Hematopoietic multipotent progenitor cell (in vitro differentiated cells): Measurements from ENCODE around the gene CHI3L1. TPM values are rescaled to one million over a fixed set of nuclear protein-coding genes. Genes with fewer than 3 reads are reported as not detected.
"Not testable (repeated sequence)": the region's sequence is repeated elsewhere in the genome, so short reads cannot be mapped to it uniquely, and the experiment has no call there.

Experiments used
- DNase-seq, 3 donors: peaks; one replicate each; pipeline ENCODE4 v3.0.0-alpha.2; 2011 to 2015; ENCODE audit warnings: low read depth in 2 of 3, low spot score in 2 of 3
- total RNA-seq: library from RNA; depleted of rRNA; stranded (reverse); fragments of >200 nt; gene quantifications from one replicate; pipeline ENCODE4 v1.2.3, GENCODE V29; 2012

CHI3L1 gene
- total RNA-seq = 0.81 TPM

DNA sequence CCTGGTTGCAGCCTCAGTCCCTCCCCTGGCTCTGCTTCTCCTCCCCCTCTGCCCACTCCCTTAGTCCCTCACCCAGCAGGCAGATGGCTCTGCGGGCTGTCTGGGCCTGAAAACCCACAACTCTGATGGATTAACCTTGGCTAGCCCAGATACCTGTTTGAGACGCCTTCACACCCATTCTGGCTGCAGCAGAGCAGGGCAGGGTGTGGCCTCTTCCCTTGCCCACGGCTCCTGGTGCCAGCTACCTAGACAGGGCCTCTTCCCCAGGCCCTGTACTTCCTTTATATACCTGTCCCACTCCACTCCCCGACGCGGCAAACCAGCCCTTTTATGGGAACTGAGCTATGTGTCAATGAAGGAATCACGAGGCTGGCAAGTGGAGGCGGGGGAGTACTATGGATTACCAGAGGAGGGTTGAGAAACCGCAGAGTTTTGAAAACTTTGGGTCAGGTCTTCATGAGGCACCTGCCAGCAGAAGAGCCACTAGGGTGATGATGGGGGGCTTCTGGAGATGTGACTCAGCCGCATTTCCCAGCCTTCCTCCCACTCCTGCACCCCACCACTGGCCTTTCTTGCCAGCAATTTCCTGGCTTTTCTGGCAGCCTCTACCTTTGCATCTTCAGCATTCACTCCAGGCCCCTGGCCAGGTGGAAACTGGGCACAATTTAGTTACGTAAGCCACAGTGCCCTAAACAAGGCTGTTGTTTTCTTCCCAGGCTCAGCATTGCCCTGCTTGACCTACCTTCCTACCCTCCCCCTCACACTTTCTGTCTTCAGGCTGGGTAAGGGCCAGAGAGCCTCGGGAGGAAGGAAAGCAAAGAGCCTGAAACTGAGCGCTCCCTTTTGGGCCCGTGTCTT, at the start of gene CHI3L1:
Gene CHI3L1 (minus strand): TSS at position 259 of the 858 bp plus-strand sequence. CDS start 81 bp downstream, at position 178.
- DNase-seq = no peak

GRCh38 chr1:203234901-203235300, 48.4 kb upstream of the CHI3L1 start:
- not testable (repeated sequence) for DNase-seq

GRCh38 chr1:203229471-203230135, 43.1 kb upstream of the CHI3L1 start, which contains the start of gene CHIT1:
Gene CHIT1, minus strand, starts transcription at chr1:203229673. Its CDS starts 37 bp downstream, at chr1:203229636.
- DNase-seq = no peak

DNA sequence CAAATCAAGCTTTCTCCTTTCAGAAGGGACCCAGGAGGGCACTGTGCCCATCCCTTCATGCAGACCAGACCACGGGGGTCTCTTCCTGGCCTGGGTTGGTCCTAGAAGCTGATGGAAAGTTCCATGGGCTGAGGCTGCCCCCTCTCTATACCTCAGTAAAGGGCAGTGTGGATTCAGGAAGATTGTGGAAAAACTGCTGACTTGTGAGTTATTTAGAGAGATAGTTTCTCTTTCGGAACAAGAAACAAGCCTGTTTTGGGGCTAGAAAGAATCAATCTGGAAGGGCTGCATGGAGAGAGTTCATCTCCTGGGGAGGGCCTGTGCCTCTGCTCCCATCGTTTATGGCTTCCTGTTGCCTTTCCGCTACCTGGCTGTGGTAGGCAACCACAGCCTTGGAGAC, 42.2 kb upstream of the CHI3L1 start:
- DNase-seq = no peak

- DNase-seq = no peak
Observed at GRCh38 chr1:203227371-203228083, 41.0 kb upstream of the CHI3L1 start.

DNA sequence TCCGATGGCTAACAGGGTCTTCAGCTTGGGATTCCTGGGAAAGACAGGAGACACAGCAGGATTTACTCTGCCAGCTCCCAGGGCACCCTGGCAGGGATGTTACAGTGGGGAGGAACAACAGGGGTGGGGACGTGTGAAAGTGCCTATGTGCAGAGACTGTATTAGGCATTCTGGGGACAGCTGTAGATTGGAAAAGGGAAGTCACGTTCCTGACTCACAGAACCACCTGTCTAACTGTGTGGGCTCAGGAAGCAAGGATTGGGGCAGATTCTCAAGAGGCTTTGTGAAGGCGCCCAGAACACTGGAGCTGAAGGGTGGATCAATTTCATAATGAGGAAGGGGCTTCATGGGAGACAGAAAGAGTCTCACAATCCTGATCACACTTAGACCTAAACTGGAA, 38.6 kb upstream of the CHI3L1 start:
- peak in 2 of 3 donors; percentile 18 to 21 for DNase-seq

DNA sequence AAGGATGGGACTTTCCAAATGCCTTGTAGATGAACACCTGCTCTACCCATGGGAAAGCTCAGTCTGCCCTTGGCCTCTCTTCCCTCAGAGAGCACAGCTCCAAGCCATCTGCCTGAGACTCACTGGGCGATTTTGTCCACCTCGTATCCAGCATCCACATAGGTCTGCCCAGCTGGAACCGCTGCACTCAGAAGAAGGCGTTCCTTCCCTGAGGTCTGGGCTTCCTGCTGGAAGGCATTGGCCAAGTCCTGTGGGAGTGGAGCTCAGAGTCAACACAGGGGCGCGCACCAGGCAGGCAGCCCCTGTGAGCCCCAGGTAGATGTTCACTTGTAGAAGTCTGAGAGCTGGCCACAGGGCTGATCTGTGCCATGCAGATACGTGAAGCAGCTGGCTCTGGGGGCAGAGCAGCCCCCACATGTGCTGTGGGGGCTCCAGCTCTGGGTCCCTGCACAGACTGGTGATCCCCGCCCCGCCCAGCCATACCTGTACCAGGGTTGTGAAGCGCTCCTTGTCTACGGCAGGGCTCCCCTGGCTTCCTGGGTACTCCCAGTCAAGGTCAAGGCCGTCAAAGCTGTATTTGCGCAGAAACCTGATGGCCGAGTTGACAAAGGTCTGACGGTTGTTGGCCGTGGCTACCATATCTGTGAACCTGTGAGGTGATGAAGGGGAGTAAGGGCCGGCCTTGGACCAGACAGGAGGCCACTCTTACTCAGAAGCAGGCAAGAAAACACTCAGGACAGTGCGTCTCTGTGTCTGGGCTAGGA, 36.7 kb upstream of the CHI3L1 start:
- no peak for DNase-seq

- no peak for DNase-seq
Observed at GRCh38 chr1:203219934-203220333, 33.4 kb upstream of the CHI3L1 start.

DNA sequence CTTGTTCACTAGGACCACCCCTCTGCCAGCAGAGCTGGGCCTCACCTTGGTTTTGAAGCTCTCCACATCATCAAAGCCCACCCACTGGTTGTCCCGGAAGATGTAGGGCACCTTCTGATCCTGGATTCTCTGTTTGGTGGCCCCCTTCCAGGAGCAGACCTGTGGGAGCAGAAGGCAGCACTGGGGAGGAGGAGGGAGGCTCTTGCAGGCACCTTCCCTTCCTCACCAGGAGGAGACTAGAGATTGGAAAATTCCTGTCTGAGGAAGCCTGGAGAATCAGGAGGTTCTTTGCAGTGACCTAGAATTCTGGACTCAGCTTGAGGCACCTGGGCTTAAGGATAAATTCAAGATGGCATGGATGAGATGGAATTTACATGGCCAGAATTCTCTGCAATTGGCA, 32.7 kb upstream of the CHI3L1 start:
- no peak for DNase-seq

DNA sequence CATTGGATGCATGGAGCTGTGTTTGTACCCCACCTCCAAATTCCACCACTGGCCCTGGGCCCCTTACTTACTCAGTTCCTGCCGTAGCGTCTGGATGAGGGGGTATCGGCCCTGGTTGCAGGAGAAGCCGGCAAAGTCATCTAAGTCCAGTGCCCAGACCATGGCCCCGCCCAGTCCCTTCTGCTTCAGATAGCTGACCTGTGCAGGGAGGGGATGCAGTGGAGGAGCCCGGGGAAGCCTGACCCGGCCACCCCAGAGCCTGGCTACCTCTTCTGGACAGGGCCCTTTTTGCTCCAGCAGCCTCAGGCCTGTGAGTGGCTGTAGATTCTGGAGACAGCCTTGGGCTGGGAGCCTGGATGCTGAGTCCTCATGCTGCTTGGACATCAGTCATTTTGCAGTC, 31.2 kb upstream of the CHI3L1 start:
- DNase-seq = no peak

- DNase-seq = peak in 2 of 3 donors; percentile 35 to 36
Observed at GRCh38 chr1:203217139-203217655, 30.7 kb upstream of the CHI3L1 start.

DNA sequence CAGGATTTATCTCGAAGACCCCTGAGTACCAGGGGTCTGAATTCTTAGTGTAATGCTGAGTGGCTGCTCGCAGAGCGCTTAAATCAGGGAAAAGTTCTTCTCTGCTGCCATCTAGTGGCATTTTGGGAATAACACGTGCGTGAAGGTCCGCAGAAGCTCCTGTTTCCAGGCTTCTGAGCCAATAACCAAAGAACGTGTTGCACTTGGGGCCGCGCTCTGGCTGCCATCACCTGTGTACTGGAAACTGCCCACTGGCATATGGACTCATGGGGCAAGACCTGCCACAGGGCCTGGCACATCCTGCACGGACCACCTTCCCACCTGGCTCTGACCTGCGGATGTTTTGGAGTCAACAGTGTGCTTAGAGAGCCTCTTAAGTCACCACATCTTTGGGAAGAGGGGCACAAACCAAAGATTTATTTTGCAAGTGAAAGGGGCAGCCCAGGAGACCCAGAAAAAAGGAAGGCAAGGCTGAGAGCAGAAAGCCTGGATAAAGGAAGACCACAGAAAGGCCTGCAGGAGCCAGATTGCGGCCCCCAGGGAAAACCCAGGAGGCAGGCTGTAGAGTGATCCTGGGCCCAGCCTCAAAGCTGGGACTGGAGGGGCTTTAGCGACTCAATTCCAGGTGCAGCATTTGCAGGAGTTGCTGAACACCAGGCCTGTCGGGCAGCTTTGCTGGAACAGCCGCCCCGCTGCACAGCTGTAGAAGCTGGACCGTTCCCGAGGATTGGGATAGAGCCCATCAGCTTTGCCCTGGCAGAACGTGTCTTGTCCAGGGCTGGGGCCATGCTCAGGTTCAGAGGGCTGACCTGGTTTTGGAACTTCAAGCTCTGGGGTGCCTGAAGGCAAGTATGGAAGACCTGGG, 30.0 kb upstream of the CHI3L1 start:
- peak; percentile 29 to 82 (median 63) for DNase-seq

DNA sequence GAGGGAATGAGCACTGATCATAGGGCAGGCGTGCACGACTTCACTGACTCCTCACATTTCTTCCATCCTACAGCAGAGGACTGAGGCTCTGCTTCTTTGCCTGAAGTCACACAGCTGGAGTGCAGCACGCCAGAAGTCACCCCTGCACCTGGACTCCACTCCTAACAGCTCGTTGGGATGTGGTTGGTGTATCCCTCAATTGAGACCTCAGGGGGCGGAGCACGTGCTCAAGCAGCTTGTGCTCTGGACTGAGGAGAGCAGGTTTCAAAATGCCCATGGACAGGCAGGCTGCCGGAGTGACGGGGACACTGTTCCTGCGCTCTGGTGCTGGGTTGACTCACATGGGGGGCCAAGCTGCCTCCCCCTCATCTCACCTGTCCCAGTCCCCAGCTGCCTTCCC, 29.1 kb upstream of the CHI3L1 start:
- DNase-seq = no peak

GRCh38 chr1:203214871-203215270, 28.4 kb upstream of the CHI3L1 start:
- DNase-seq = peak in 2 of 3 donors; percentile 8 to 35

GRCh38 chr1:203213126-203213525, 26.6 kb upstream of the CHI3L1 start:
- DNase-seq = no peak

DNA sequence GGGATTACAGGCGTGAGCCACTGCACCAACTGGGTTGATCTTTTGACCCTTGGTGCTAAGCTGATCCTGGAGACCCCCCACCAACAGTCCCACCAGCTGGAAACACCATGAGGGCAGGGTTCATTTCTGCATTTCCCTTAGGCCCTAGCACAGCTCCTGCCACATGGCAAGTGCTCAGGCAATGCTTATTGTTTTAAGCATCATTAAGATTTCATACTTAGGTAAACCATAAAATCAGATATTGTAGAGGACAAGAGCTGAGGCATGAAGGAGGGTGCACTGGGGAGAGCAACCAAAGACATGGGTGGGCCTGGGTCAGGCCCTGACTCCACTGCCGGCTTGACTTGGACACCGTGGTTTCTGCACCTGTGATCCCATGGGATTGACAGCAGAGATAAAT, 25.3 kb upstream of the CHI3L1 start:
- no peak for DNase-seq

GRCh38 chr1:203210988-203211387, 24.5 kb upstream of the CHI3L1 start:
- no peak for DNase-seq

DNA sequence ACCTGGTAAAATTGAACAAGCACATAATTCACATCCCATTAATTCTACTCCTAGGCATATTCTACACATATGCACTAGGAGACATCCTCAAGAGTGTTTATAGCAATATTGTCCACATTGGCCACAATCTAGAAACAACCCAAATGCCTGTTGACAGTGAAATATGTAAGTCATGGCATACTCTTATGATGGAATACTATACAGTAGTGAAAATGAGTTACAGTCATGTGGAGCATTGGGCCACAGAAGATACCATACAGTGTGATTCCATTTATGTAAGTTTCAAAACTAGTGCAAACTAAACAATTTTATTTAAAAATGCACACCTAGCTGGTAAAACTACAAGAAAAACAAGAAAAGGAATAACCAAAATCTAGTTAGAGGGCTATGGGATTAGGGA, 23.8 kb upstream of the CHI3L1 start:
- no peak for DNase-seq

GRCh38 chr1:203208181-203208580, 21.7 kb upstream of the CHI3L1 start:
- no peak for DNase-seq
